DMS153 treated with DMSO at 0.1 percent for 48 hours (cell line): ENCODE results near the gene TBC1D9.

Experiments
- DNase-seq: peaks from one replicate; lab custom pipeline; 2025; ENCODE audit not compliant: unreplicated experiment; lab: John Stamatoyannopoulos, UW

The TBC1D9 gene

GRCh38 chr4:140654495-140654814 lies 101.7 kb downstream of the TBC1D9 start:
- no peak for DNase-seq

- no peak for DNase-seq
Observed at GRCh38 chr4:140653718-140654494, 102.3 kb downstream of the TBC1D9 start.

- DNase-seq: no peak
Observed at GRCh38 chr4:140652601-140653000, 103.6 kb downstream of the TBC1D9 start.

GRCh38 chr4:140648716-140649308 lies 107.4 kb downstream of the TBC1D9 start:
- no peak for DNase-seq

GRCh38 chr4:140645614-140646412 lies 110.4 kb downstream of the TBC1D9 start:
- DNase-seq: no peak

- DNase-seq: no peak
Observed at GRCh38 chr4:140645196-140645595, 111.0 kb downstream of the TBC1D9 start.

- no peak for DNase-seq
Observed at GRCh38 chr4:140644470-140645185, 111.6 kb downstream of the TBC1D9 start.

- no peak for DNase-seq
Observed at GRCh38 chr4:140643571-140644055, 112.6 kb downstream of the TBC1D9 start.

- DNase-seq: no peak
Observed at GRCh38 chr4:140642674-140643437, 113.3 kb downstream of the TBC1D9 start.

GRCh38 chr4:140641789-140642439 lies 114.3 kb downstream of the TBC1D9 start:
- no peak for DNase-seq

GRCh38 chr4:140641105-140641555 lies 115.1 kb downstream of the TBC1D9 start:
- no peak for DNase-seq

- DNase-seq: no peak
Observed at GRCh38 chr4:140640150-140640748, 115.9 kb downstream of the TBC1D9 start.

- DNase-seq: no peak
Observed at GRCh38 chr4:140639066-140639465, 117.1 kb downstream of the TBC1D9 start.

- DNase-seq: no peak
Observed at GRCh38 chr4:140637836-140638235, 118.3 kb downstream of the TBC1D9 start.

- DNase-seq: no peak
Observed at GRCh38 chr4:140635606-140636005, 120.6 kb downstream of the TBC1D9 start.

- no peak for DNase-seq
Observed at GRCh38 chr4:140633951-140634350, 122.2 kb downstream of the TBC1D9 start.

GRCh38 chr4:140633124-140633523 lies 123.1 kb downstream of the TBC1D9 start:
- DNase-seq: no peak

- DNase-seq: no peak
Observed at GRCh38 chr4:140630246-140630645, 125.9 kb downstream of the TBC1D9 start.

- DNase-seq: no peak
Observed at GRCh38 chr4:140628016-140628415, 128.2 kb downstream of the TBC1D9 start.
